Measurements from ENCODE around the gene TP53TG3D.
"Not testable (repeated sequence)": the region's sequence is repeated elsewhere in the genome, so short reads cannot be mapped to it uniquely, and the experiment has no call there.

GRCh38 chr16:32261526-32261925 lies 8.4 kb downstream of the TP53TG3D start:
- not testable (repeated sequence) for TF ChIP-seq CTCF (conservative IDR thresholded peaks at IDR 0.05); EZH2 (IDR thresholded peaks at IDR 0.05; ENCODE audit: low read depth)
